Lung microvascular endothelial cell (primary cell): ENCODE data around the gene CLDN15. TPM values are rescaled to one million over a fixed set of nuclear protein-coding genes. Genes with fewer than 3 reads are reported as not detected.
"Not testable (repeated sequence)": the region's sequence is repeated elsewhere in the genome, so short reads cannot be mapped to it uniquely, and the experiment has no call there.

Experiments
- DNase-seq, 2 donors: peaks; one replicate each; pipeline versions ENCODE4 v3.0.0 to v3.0.0-alpha.2; 2010; ENCODE audit warnings: low read depth in 2 of 2
- total RNA-seq: library from RNA; depleted of rRNA; stranded (reverse); fragments of >200 nt; gene quantifications from 2 replicates; pipeline ENCODE4 v1.2.1, GENCODE V29; 2014

CLDN15 gene
- total RNA-seq, 1 donor from 2014 or later = 3.2 TPM

GRCh38 chr7:101222275-101222830 is 15.2 kb downstream of the CLDN15 start:
- no peak for DNase-seq

- DNase-seq = no peak
Observed at GRCh38 chr7:101220295-101220694, 17.3 kb downstream of the CLDN15 start.

GRCh38 chr7:101218236-101219125 is 19.1 kb downstream of the CLDN15 start:
- no peak for DNase-seq

GRCh38 chr7:101217388-101218235 is 20.0 kb downstream of the CLDN15 start, which contains the start of the genes PLOD3 and ZNHIT1:
PLOD3 (minus strand) TSS chr7:101217581; CDS start chr7:101217274, 307 bp downstream.
ZNHIT1 (plus strand) TSS chr7:101218165; CDS start chr7:101218196, 31 bp downstream.
- DNase-seq = peak; percentile 98

- DNase-seq = no peak
Observed at GRCh38 chr7:101216860-101217387, 20.7 kb downstream of the CLDN15 start.

GRCh38 chr7:101216001-101216859 is 21.4 kb downstream of the CLDN15 start:
- DNase-seq = peak in 1 of 2 donors; percentile 29

- DNase-seq = no peak
Observed at GRCh38 chr7:101212014-101212413, 25.6 kb downstream of the CLDN15 start.

GRCh38 chr7:101211501-101211900 is 26.1 kb downstream of the CLDN15 start:
- no peak for DNase-seq

- DNase-seq = no peak
Observed at GRCh38 chr7:101210143-101210542, 27.5 kb downstream of the CLDN15 start.

- no peak for DNase-seq
Observed at GRCh38 chr7:101208794-101209193, 28.8 kb downstream of the CLDN15 start.

GRCh38 chr7:101207459-101207858 is 30.1 kb downstream of the CLDN15 start:
- DNase-seq = no peak

GRCh38 chr7:101206665-101207042 is 30.9 kb downstream of the CLDN15 start:
- no peak for DNase-seq

GRCh38 chr7:101205901-101206664 is 31.5 kb downstream of the CLDN15 start:
- no peak for DNase-seq

- DNase-seq = not testable (repeated sequence)
Observed at GRCh38 chr7:101203740-101204738, 33.6 kb downstream of the CLDN15 start.

GRCh38 chr7:101202603-101202918 is 35.0 kb downstream of the CLDN15 start:
- DNase-seq = no peak

GRCh38 chr7:101201695-101202602 is 35.7 kb downstream of the CLDN15 start:
- DNase-seq = no peak

GRCh38 chr7:101200862-101201599 is 36.6 kb downstream of the CLDN15 start, which contains the start of gene MOGAT3:
MOGAT3 (minus strand) TSS chr7:101201036; CDS start chr7:101200854, 182 bp downstream.
- DNase-seq = no peak
